ENCODE measurements around the gene FOXO3.

FOXO3 gene

DNA sequence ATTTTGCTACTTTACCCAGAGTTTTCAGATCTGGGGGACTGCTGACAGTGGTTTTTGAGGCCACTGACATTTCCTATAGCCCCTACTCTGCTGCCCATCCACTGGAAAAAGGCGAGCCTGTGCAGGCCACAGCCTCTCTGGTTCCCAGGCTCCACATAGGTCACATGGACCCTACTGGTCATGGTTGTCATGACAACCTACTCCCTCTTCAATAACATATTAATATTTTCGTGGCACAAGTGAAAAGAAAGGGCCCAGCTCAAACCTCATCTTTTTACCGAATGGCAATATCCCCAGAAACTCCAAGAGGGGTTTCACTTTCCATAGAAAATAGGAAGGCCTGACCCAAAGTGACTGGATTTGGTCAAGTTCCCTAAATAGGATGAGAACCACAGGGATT, 11.0 kb upstream of the FOXO3 start:
- Histone ChIP-seq H2BK15ac (replicated peaks; ENCODE audit: low read depth) (no peak overlapping the region), H3K56ac (ENCODE audit: low read length) (no peak overlapping the region), H3K4ac (ENCODE audit: low read depth, low read length) (no peak overlapping the region), H3K27me3 (ENCODE audit: insufficient read depth, low read length, poor library complexity) (no peaks in the 10 kb centered on the region), H3K4me2 (ENCODE audit: low read length) (no peak overlapping the region), H3K4me1 (ENCODE audit: control insufficient read depth, low read depth, low read length) (no peaks in the 10 kb centered on the region), H3K4me3 (ENCODE audit: low read length) (no peak overlapping the region), H3K79me2 (ENCODE audit: control insufficient read depth, insufficient read depth, low read length) (no peaks in the 10 kb centered on the region), H3K18ac (ENCODE audit: low read length) (no peak overlapping the region), H3K27ac (ENCODE audit: low read depth, low read length) (no peak overlapping the region), H2BK5ac (ENCODE audit: low read length) (no peak overlapping the region), H3K36me3 (ENCODE audit: control insufficient read depth, insufficient read depth, low read length) (no peaks in the 10 kb centered on the region), H3K23ac (ENCODE audit: low read length) (no peak overlapping the region), H2BK120ac (ENCODE audit: low read depth, low read length) (no peak overlapping the region), H4K8ac (ENCODE audit: low read depth, low read length) (no peak overlapping the region), H2AK5ac (ENCODE audit: low read length) (no peak overlapping the region), H3K79me1 (ENCODE audit: low read length) (no peaks in the 10 kb centered on the region), H3K9ac (ENCODE audit: low read length) (no peak overlapping the region), H4K5ac (ENCODE audit: low read length) (no peak overlapping the region)
- DNase-seq: peak; percentile 12
- WGBS (ENCODE audit: extremely low coverage, insufficient coverage, low lambda C conversion rate): no CpG with 5 or more reads among the region's 3 CpGs

- no peak overlapping the region for H3K27ac ChIP-seq (ENCODE audit: low read depth, low read length)
- no CpG with 5 or more reads among the region's 3 CpGs for WGBS (ENCODE audit: extremely low coverage, insufficient coverage, low lambda C conversion rate)
Measured at GRCh38 chr6:108550256-108550655, 10.5 kb upstream of the FOXO3 start.

GRCh38 chr6:108555399-108556052, 5.2 kb upstream of the FOXO3 start:
- no peaks in the 10 kb centered on the region for H3K36me3 ChIP-seq (ENCODE audit: control insufficient read depth, insufficient read depth, low read length)
- no peaks in the 10 kb centered on the region for H3K27me3 ChIP-seq (ENCODE audit: insufficient read depth, low read length, poor library complexity)
- H3K4me3 ChIP-seq (ENCODE audit: low read length): no peak overlapping the region
- H2BK15ac ChIP-seq (replicated peaks; ENCODE audit: low read depth): no peak overlapping the region
- no peak overlapping the region for H3K4me2 ChIP-seq (ENCODE audit: low read length)
- H2BK5ac ChIP-seq (ENCODE audit: low read length): peak overlapping the region; percentile 19
- H3K4me1 ChIP-seq (ENCODE audit: control insufficient read depth, low read depth, low read length): peaks cover 8% of the 10 kb centered on the region
- no peak overlapping the region for H2AK5ac ChIP-seq (ENCODE audit: low read length)
- H4K5ac ChIP-seq (ENCODE audit: low read length): no peak overlapping the region
- no peak overlapping the region for H3K27ac ChIP-seq (ENCODE audit: low read depth, low read length)
- no peak overlapping the region for H3K23ac ChIP-seq (ENCODE audit: low read length)
- H3K79me2 ChIP-seq (ENCODE audit: control insufficient read depth, insufficient read depth, low read length): no peaks in the 10 kb centered on the region
- no peak for DNase-seq
- no peak overlapping the region for H3K56ac ChIP-seq (ENCODE audit: low read length)
- no peak overlapping the region for H3K18ac ChIP-seq (ENCODE audit: low read length)
- no peak overlapping the region for H2BK120ac ChIP-seq (ENCODE audit: low read depth, low read length)
- no peak overlapping the region for H3K4ac ChIP-seq (ENCODE audit: low read depth, low read length)
- H3K79me1 ChIP-seq (ENCODE audit: low read length): no peaks in the 10 kb centered on the region
- no CpG with 5 or more reads among the region's 7 CpGs for WGBS (ENCODE audit: extremely low coverage, insufficient coverage, low lambda C conversion rate)
- H3K9ac ChIP-seq (ENCODE audit: low read length): no peak overlapping the region
- no peak overlapping the region for H4K8ac ChIP-seq (ENCODE audit: low read depth, low read length)

More at GRCh38 chr6:108550256-108550655, 10.5 kb upstream of the FOXO3 start:
- Histone ChIP-seq H2AK5ac (ENCODE audit: low read length) (no peak overlapping the region), H4K8ac (ENCODE audit: low read depth, low read length) (no peak overlapping the region), H3K36me3 (ENCODE audit: control insufficient read depth, insufficient read depth, low read length) (no peaks in the 10 kb centered on the region), H3K18ac (ENCODE audit: low read length) (no peak overlapping the region), H3K4me1 (ENCODE audit: control insufficient read depth, low read depth, low read length) (peaks cover under 1% of the 10 kb centered on the region), H3K56ac (ENCODE audit: low read length) (no peak overlapping the region), H4K5ac (ENCODE audit: low read length) (no peak overlapping the region), H3K27me3 (ENCODE audit: insufficient read depth, low read length, poor library complexity) (no peaks in the 10 kb centered on the region), H3K23ac (ENCODE audit: low read length) (no peak overlapping the region), H2BK15ac (replicated peaks; ENCODE audit: low read depth) (no peak overlapping the region), H3K79me1 (ENCODE audit: low read length) (no peaks in the 10 kb centered on the region), H3K4ac (ENCODE audit: low read depth, low read length) (no peak overlapping the region), H3K9ac (ENCODE audit: low read length) (no peak overlapping the region), H3K4me3 (ENCODE audit: low read length) (no peak overlapping the region), H3K79me2 (ENCODE audit: control insufficient read depth, insufficient read depth, low read length) (no peaks in the 10 kb centered on the region), H2BK5ac (ENCODE audit: low read length) (no peak overlapping the region), H3K4me2 (ENCODE audit: low read length) (no peak overlapping the region), H2BK120ac (ENCODE audit: low read depth, low read length) (no peak overlapping the region)
- peak; percentile 34 for DNase-seq

DNA sequence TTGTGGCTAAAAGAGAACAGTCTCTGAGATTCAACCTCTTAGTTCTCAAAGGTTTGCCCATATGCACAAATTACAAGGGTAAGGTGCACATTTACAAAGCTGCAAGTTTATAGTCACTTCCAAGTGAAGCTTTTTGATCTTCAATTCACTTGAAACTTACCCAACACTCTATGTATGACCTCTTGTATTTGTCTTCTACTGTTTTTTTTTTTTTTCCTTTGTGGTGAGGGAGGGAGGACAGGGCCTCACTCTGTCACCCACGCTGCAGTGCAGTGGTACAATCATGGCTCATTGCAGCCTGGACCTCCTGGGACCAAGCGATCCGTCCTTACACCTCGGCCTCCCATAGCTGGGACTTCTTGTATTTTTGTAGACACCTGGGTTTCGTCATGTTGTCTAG, 4.5 kb upstream of the FOXO3 start:
- no peak overlapping the region for H3K4me2 ChIP-seq (ENCODE audit: low read length)
- H3K27ac ChIP-seq (ENCODE audit: low read depth, low read length): no peak overlapping the region
- no peak overlapping the region for H4K5ac ChIP-seq (ENCODE audit: low read length)
- H2BK15ac ChIP-seq (replicated peaks; ENCODE audit: low read depth): no peak overlapping the region
- no peak overlapping the region for H3K9ac ChIP-seq (ENCODE audit: low read length)
- no peak overlapping the region for H3K4me3 ChIP-seq (ENCODE audit: low read length)
- no peaks in the 10 kb centered on the region for H3K79me2 ChIP-seq (ENCODE audit: control insufficient read depth, insufficient read depth, low read length)
- no CpG with 5 or more reads among the region's 5 CpGs for WGBS (ENCODE audit: extremely low coverage, insufficient coverage, low lambda C conversion rate)
- no peak overlapping the region for H2AK5ac ChIP-seq (ENCODE audit: low read length)
- H2BK120ac ChIP-seq (ENCODE audit: low read depth, low read length): no peak overlapping the region
- no peaks in the 10 kb centered on the region for H3K79me1 ChIP-seq (ENCODE audit: low read length)
- no peak overlapping the region for H3K18ac ChIP-seq (ENCODE audit: low read length)
- H3K4me1 ChIP-seq (ENCODE audit: control insufficient read depth, low read depth, low read length): peaks cover 8% of the 10 kb centered on the region
- H3K23ac ChIP-seq (ENCODE audit: low read length): no peak overlapping the region
- no peaks in the 10 kb centered on the region for H3K27me3 ChIP-seq (ENCODE audit: insufficient read depth, low read length, poor library complexity)
- H3K4ac ChIP-seq (ENCODE audit: low read depth, low read length): no peak overlapping the region
- no peaks in the 10 kb centered on the region for H3K36me3 ChIP-seq (ENCODE audit: control insufficient read depth, insufficient read depth, low read length)
- no peak overlapping the region for H2BK5ac ChIP-seq (ENCODE audit: low read length)
- no peak for DNase-seq
- no peak overlapping the region for H3K56ac ChIP-seq (ENCODE audit: low read length)
- no peak overlapping the region for H4K8ac ChIP-seq (ENCODE audit: low read depth, low read length)

- H4K8ac ChIP-seq (ENCODE audit: low read depth, low read length): no peak overlapping the region
- peaks cover 5% of the 10 kb centered on the region for H3K79me2 ChIP-seq (ENCODE audit: control insufficient read depth, insufficient read depth, low read length)
- no peak overlapping the region for H4K5ac ChIP-seq (ENCODE audit: low read length)
- H3K4ac ChIP-seq (ENCODE audit: low read depth, low read length): no peak overlapping the region
- WGBS (ENCODE audit: extremely low coverage, insufficient coverage, low lambda C conversion rate): no CpG with 5 or more reads among the region's 16 CpGs
- no peak overlapping the region for H2AK5ac ChIP-seq (ENCODE audit: low read length)
- peaks cover 8% of the 10 kb centered on the region for H3K4me1 ChIP-seq (ENCODE audit: control insufficient read depth, low read depth, low read length)
- peak overlapping the region; percentile 91 for H3K9ac ChIP-seq (ENCODE audit: low read length)
- H3K36me3 ChIP-seq (ENCODE audit: control insufficient read depth, insufficient read depth, low read length): no peaks in the 10 kb centered on the region
- peak overlapping the region; percentile 70 for H2BK5ac ChIP-seq (ENCODE audit: low read length)
- H3K56ac ChIP-seq (ENCODE audit: low read length): peak overlapping the region; percentile 96
- H3K4me3 ChIP-seq (ENCODE audit: low read length): peak overlapping the region; percentile 59
- peak; percentile 26 for DNase-seq
- no peaks in the 10 kb centered on the region for H3K27me3 ChIP-seq (ENCODE audit: insufficient read depth, low read length, poor library complexity)
- H3K23ac ChIP-seq (ENCODE audit: low read length): no peak overlapping the region
- no peak overlapping the region for H3K18ac ChIP-seq (ENCODE audit: low read length)
- H2BK120ac ChIP-seq (ENCODE audit: low read depth, low read length): no peak overlapping the region
- H2BK15ac ChIP-seq (replicated peaks; ENCODE audit: low read depth): no peak overlapping the region
- peaks cover 2% of the 10 kb centered on the region for H3K79me1 ChIP-seq (ENCODE audit: low read length)
- H3K4me2 ChIP-seq (ENCODE audit: low read length): peak overlapping the region; percentile 96
- no peak overlapping the region for H3K27ac ChIP-seq (ENCODE audit: low read depth, low read length)
Measured at GRCh38 chr6:108556866-108557493, 3.7 kb upstream of the FOXO3 start.

Measured in mesendoderm (in vitro differentiated cells).